GM19099 (cell line): ENCODE measurements around the gene FAM151A.

ENCODE experiments used
- POLR2A ChIP-seq: IDR thresholded peaks from 3 replicates; pipeline ENCODE4 v1.6.1; 2011; ENCODE audit warnings: low read depth; ENCODE audit not compliant: insufficient read length; ENCODE audit errors: extremely low read depth

FAM151A gene

DNA sequence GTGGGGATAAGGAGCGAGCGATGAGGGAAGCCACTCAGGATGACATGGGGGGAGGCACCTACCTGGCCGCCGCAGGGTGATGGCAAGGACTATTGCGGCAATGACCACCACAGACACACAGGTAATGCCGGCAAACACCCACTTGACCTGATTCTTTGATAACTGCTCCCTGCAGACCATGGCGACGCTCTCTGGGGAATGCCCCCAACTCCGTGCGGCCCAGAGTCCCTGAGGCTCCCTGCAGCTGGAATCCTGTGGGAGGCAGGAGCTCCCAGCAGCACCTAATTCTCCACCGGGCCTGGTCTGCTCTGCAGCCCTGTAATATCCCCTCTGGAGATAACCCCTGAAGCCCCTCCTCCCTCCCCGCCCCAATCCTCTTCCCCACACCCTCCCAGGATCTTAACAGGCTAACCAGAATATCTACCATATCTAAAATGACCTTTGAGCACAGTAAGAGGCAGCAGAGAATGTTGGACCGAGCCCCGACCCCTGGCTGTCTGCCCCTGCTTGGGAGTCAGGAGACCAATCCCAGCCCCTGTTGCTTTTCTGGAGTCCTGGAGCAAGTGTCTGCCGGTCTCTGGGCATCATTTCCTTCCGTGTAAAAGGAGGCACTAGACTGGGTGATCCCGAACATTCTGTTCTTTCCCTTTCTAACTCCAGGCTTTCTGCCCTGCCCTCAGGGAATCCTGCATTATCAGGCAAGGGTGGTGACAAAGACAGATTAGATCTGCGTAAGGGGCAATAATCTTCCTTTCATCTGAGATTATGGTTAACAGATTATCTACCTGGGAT lies at the start of gene FAM151A:
Gene FAM151A, minus strand, starts transcription at position 310 of the 792 bp plus-strand sequence. Its CDS starts 130 bp downstream, at position 180.
- no peak for TF ChIP-seq POLR2A

DNA sequence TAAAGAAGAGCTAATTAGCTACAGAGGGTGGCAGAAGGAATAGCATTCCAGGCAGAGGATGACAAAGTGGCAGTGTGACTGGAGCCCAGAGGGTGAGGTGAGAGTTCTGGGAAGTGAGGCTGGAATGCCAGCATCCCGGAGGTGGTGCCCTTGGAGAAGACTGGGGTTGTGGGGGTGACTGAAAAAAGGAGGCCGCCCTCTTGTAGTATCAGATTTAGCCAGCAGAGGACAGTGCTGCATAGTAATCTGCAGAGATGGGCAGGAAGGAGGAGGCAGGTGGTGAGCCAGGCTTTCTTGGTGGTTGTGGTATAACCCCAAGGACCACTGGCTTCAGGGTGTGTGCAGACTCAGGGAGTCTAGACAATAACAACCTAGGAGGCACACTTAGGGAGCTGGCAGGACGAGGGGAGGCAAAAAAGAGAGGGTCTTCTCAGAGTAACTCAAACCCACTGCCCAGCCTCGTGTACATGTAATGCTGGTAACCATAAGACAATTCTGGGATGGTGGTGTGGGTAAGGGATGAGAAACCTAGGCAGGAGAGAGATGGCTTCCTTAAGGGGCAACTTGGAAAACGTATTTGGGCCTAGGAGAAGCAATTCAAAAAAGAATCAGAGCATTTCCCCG lies 48.8 kb upstream of the FAM151A start:
- TF ChIP-seq POLR2A = no peak

DNA sequence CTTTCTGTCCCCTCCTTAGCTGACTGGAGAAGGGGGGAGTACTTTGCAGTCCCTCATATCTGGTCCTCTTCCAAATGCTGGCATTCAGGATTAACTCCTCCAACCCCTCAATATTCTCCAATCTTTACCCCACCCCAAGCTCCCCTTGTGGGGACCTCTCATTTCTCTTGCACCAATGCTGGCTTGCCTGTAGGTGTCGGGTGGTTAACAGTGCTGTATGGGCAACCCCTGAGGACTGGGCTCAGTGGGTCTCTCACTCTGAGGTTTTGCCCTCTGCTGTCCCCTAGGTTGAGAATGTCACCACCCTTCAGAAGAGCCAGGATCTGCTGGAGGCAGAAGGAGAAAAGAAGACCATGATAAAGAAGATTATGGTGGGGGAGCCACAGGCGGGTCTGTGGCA lies 45.2 kb upstream of the FAM151A start:
- no peak for TF ChIP-seq POLR2A

DNA sequence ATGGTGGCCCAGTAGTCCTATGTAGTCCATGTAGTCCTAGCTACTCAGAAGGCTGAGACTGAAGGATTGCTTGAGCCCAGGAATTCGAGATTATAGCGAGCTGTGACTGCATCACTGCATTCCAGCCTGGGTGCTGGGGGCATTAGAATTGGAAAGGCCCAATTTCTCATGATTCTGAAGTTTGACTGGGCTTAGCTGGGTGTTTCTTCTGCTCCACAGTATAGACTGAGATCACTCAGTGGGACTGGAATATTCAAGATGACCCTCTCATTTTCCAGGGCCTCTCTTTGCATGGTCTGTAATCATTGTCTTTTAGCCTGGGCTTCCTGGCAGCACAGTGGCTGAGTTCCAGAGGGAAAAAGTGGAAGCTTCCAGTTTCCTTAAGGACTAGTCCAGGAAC lies 44.5 kb upstream of the FAM151A start:
- no peak for TF ChIP-seq POLR2A

DNA sequence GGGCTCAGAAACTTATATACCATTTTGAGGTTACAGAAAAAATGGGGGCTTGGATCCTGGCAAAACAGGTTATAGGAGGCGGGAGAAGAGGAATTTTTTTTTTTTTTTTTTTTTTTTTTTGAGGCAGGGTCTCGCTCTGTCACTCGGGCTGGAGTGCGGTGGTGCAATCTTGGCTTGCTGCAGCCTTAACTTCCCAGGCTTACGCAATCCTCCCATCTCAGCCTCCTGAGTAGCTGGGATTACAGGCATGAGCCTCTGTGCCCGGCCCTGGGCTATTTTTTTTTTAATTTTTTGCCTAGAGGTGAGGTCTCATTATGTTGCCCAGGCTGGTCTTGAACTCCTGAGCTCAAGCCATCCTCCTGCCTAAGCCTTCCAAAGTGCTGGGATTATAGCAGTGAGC lies 43.0 kb upstream of the FAM151A start:
- TF ChIP-seq POLR2A = no peak

DNA sequence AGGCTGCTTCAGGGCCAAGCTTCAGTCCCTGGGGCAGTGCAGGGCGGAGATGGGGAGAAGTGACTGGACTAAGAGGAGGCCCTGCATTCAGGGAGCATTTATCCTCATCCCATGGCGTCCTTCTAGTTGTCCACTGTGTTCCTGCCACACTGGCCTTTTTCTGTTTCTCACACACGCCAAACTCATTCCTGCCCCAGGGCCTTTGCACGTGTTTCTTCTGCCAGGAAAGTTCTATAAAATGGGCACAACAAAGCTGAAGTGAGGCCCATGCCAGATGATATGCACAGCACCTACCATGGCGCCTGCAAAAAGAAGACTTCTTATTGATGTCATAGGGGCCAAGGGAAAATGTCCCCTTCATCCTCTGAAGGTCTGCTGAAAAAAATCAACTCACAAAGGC lies 42.5 kb upstream of the FAM151A start:
- TF ChIP-seq POLR2A = no peak

DNA sequence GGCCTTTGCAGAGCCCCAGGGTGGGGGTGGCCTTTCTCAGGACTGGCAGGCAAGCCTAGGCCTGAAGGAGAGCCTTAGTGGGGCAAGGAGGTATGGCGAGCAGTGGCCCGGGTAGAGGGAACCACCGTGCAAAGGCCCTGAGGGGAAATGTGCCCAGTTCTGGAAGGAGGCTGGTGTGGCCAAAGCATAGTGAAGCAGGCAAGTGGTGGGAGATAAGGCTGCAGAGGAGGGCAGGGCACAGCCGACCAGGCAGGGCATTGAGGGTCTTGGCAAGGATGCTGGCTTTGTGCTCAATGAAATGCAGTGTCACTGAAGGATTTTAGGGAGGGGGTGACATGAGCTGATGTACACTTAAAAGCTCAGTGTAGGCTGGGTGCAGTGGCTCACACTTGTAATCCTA lies 41.0 kb upstream of the FAM151A start:
- TF ChIP-seq POLR2A = no peak

DNA sequence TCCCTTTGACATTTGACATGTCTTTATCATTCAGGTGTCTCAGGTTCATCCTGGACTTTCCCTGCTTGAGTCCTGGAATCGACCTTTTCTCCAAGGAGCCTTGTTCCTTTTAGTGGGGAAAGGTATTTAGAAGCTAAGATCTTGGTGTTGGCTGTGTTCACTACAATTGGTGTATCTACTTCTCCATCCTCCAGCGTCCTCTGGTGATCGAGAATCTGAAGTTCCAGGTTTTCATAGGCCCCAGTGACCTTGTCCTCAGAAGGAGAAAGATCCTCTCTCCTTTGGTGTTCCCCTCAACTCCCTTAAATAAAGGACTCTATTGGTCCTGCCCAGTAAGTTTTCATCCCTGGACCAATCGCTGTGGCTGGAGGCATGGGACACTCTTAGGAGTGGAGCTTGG lies 40.4 kb upstream of the FAM151A start:
- no peak for TF ChIP-seq POLR2A

DNA sequence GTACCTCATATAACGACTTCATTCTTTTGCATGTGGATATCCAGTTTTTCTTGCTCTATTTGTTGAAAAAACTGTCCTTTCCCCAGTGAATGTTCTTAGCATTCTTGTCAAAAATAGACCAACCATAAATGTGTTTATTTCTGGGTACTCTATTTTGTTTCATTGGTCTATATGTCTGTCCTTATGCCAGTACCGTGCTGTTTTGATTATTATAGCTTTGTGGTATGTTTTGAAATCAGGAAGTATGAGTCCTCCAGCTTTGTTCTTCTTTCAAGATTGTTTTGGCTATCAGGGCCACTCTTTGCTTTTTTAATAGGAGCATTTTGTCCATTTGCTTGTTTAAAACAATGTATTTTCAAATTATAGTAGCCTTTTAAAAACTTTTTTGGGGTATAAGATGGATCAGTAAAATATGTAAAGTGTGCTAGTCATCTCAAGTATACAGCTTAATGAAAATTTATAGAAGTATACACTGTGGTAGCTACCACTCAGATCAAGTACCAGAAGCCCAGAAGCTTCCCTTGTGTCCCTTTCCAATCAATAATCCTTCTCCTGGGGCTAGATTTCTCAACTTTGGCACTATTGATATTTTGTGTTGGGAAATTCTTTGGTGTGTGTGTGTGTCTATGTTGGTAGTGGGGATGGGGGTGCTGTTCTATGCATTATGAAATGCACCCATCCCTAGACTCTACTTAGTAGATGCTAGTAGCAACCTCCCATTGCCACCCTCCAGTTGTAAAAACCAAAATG lies 35.0 kb upstream of the FAM151A start:
- TF ChIP-seq POLR2A = no peak

DNA sequence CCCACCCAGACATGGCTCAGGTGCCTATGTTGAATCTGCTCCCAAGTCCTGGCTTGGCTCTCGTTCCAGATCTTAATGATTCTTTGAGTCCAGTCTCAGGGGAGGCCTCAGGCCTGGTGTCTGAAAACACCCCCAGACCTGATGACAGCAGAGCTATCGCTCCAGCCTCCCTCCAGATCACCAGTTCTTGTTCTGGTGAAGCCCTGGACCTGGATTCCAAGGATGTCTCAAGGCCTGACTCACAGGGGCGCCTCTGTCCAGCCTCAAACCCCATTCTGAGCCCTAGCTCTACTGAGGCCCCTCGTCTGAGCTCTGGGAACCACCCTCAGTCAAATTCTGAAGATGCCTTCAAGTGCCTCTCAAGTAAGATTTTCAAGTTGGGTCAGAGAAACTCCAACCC lies 29.7 kb upstream of the FAM151A start:
- no peak for TF ChIP-seq POLR2A

DNA sequence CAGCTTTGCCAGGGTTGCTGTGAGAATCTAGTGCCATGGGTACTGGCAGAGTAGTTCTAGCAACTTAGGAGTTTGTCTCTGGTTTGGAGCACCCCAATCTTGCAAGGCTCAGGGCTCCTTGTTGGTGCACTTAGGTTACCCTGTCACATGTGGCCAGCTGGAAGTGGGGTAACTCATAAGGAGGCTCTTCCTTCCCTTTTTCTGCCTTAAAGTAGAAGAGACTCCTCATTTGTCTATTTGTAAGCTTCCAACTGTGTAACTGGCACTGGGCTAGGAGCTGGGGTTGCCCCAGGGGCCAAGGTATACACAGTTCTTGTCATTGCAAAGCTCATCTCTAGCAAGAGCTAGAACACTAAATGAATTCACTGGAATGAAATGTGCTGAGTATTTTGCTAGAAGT lies 28.8 kb upstream of the FAM151A start:
- TF ChIP-seq POLR2A = no peak

DNA sequence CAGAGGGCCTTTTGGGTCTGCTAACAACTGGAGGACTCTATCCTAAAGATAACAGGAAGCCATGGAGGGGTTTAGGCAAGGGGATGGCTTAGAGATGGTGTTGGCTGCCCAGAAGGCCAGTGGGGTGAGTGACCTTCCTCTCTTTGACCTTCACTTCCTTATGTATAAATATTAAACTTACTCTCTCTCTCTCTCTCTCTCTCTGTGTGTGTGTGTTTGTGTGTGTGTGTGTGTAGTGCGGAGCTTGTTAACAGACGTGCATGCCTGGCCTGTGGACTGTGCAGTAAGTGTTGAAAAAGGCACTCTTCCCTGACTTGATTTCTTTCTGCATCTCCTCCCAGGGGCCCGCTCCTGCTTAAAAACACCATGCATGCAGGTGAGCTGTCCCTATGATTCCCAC lies 28.3 kb upstream of the FAM151A start:
- TF ChIP-seq POLR2A = no peak

DNA sequence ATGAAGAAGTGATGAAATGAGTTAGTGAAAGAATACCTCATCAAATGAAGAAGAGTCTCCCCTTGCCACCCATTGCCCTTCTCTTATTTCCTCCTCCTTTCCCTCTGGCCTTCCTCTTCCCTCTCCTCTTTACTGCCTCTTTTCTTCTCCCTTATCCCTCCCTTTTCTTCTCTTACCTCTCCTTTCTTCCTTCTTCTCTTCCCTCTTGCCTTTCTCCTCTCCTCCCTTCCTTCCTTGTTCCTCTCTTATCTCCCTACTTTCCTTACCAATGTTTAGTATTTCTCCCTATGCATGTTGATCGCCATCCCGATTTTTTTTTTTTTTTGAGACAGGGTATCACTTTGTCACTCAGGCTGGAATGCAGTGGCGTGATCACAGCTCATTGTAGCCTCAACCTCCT lies 27.1 kb upstream of the FAM151A start:
- no peak for TF ChIP-seq POLR2A

DNA sequence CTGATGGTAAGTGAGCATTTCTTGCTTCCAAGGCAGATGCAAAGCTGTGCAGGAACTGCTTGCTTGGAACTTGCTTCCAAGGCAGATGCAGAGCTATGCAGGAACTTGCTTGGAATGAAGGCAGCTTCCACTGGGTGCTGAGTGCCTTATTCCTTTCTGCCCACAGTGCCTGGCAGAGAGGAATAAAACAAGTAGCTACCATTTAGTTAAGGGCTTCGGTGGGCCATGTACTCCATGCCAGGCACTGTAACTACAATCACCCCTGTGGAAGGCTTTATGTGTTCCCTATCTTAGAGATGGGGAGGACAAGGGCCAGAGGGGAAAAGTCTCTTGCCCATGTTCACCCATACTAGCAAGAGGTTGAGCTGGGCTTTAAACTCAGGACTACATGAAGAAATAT lies 26.6 kb upstream of the FAM151A start:
- no peak for TF ChIP-seq POLR2A

DNA sequence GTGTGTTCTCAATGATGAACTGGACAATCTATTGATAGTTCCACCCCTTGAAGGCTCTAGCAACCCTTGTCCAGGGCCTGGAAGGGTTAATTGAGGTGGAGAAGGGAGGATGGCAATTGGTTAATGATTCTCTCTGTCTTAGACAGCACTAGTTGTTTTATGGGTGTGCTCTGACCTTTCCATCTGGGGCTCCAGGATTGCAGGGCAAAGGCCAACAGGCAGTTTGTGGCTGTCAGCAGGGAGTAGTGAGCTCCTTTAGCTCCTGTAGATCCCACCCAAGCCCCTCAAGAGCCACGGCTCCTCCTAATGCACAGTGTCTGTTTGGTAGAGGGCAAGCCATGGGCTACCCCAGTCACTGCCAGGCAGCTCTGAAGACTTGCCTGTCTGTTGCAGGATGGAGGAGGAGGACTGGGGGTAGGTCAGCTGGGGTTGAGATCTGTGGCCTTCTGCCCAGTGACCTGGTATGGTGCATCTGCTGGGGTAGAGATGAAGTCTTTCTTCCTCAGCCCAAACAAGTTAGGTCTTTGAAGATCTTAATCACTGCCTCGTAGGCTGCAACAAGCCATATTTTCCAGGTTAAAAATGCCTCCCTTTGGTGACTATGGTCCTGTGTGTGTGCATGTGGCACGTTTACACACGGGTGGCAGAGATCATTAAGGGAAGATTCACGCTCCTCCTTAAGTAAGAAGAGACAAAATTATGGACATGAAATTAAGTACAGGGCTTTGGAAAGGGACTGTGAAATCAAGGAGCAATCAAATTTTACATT lies 26.0 kb upstream of the FAM151A start:
- no peak for TF ChIP-seq POLR2A
